SU-DHL-6 (cell line): ENCODE data around the gene EDEM3.
"Not testable (repeated sequence)": the region's sequence is repeated elsewhere in the genome, so short reads cannot be mapped to it uniquely, and the experiment has no call there.

Experiments used
- H2AFZ ChIP-seq: fragments of 200-600 bp; sonication (generic); 2 replicates; pipeline ENCODE4 v1.6.1; 2014; ENCODE audit warnings: low read depth, mild to moderate bottlenecking, moderate library complexity, mixed read lengths, antibody characterized with exemption, low read length; ENCODE audit not compliant: severe bottlenecking
- H3F3A ChIP-seq: fragments of 200-600 bp; shearing (Covaris generic); 2 replicates; pipeline ENCODE4 v1.6.0; 2016; ENCODE audit warnings: antibody characterized with exemption, mild to moderate bottlenecking; ENCODE audit not compliant: insufficient read depth
- H3K27ac ChIP-seq: fragments of 200-600 bp; sonication (generic); 2 replicates; pipeline ENCODE4 v1.5.1; 2016; ENCODE audit warnings: low read depth, mild to moderate bottlenecking, low read length, moderate library complexity, mixed read lengths
- H3K27me3 ChIP-seq: fragments of 200-600 bp; sonication (generic), shearing (Covaris generic); 2 replicates; pipeline ENCODE4 v1.6.0; 2014; ENCODE audit warnings: mild to moderate bottlenecking, low read length
- H3K36me3 ChIP-seq: fragments of 200-600 bp; sonication (generic); 2 replicates; pipeline ENCODE4 v1.6.1; 2014; ENCODE audit warnings: mild to moderate bottlenecking, low read length, mixed read lengths
- H3K4me2 ChIP-seq: fragments of 300-600, 200-600 bp; shearing (Covaris generic), sonication (generic); 2 replicates; pipeline ENCODE4 v1.6.0; 2014; ENCODE audit warnings: low read length, low read depth, mild to moderate bottlenecking; ENCODE audit not compliant: poor library complexity, severe bottlenecking
- H3K4me3 ChIP-seq: fragments of 200-600 bp; sonication (generic); 2 replicates; pipeline ENCODE4 v1.5.1; 2014; ENCODE audit warnings: antibody characterized with exemption, low read length, mild to moderate bottlenecking, mixed read lengths; ENCODE audit not compliant: insufficient read depth, poor library complexity, severe bottlenecking
- H3K79me2 ChIP-seq: fragments of 200-600 bp; sonication (generic); 2 replicates; pipeline ENCODE4 v1.6.1; 2014; ENCODE audit warnings: mild to moderate bottlenecking, low read length, moderate library complexity; ENCODE audit not compliant: insufficient read depth
- H3K9ac ChIP-seq: fragments of 200-600 bp; sonication (generic); 2 replicates; pipeline ENCODE4 v1.7.0; 2014; ENCODE audit warnings: mild to moderate bottlenecking, low read length
- H3K9me2 ChIP-seq: fragments of 200-600 bp; sonication (generic); replicated peaks from 2 replicates; pipeline ENCODE4 v1.6.1; 2014; ENCODE audit warnings: low read length; ENCODE audit not compliant: insufficient read depth
- H3K9me3 ChIP-seq: fragments of 200-600 bp; sonication (generic); 2 replicates; pipeline ENCODE4 v1.6.1; 2014; ENCODE audit warnings: low read length, mixed read lengths; ENCODE audit not compliant: insufficient read depth
- H4K20me1 ChIP-seq: fragments of 200-600 bp; sonication (generic); 2 replicates; pipeline ENCODE4 v1.6.1; 2014; ENCODE audit warnings: low read depth, mild to moderate bottlenecking, antibody characterized with exemption, low read length, moderate library complexity, mixed read lengths
- CTCF ChIP-seq: fragments of 200-600 bp; sonication (generic); IDR thresholded peaks from one replicate; pipeline ENCODE4 v1.5.1; 2017; ENCODE audit warnings: antibody characterized with exemption, mild to moderate bottlenecking, low read length, moderate library complexity; ENCODE audit not compliant: insufficient read depth, poor library complexity, severe bottlenecking
- EZH2phosphoT487 ChIP-seq: fragments of 200-600 bp; sonication (generic), shearing (Covaris generic); conservative IDR thresholded peaks from 2 replicates; pipeline ENCODE4 v1.6.1; 2018; ENCODE audit warnings: mild to moderate bottlenecking, antibody characterized with exemption, low read length, moderate library complexity, mixed read lengths

Gene EDEM3

DNA sequence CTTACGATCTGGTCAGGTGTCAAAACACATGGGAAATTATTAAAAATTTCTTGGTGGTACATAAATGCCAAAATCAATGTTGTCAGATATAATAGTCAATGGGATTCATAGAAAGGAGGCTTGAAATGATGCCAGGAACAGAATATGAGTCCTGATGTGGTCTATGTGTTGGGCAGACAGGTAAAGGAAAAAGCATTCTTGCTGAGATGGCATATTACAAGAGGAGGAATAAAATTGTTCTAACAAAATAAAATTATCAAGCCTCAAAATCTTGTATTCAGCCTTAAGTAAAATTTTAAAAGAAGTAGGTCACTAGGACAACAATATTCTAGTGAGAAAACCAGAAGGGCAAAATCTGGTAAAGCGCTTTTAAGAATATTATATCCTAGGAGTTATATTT, 30.9 kb upstream of the EDEM3 start:
- H3K79me2 ChIP-seq = no peaks in the 10 kb centered on the region
- H3K9me3 ChIP-seq = 0 out of 2 replicates have a peak, but pooled peaks cover 7% of the 10 kb centered on the region
- H3K9ac ChIP-seq = no peak overlapping the region
- no peaks in the 10 kb centered on the region for H3K27me3 ChIP-seq
- H3K36me3 ChIP-seq = no peaks in the 10 kb centered on the region
- H2AFZ ChIP-seq = no peak overlapping the region
- no peak for TF ChIP-seq CTCF
- no peak for TF ChIP-seq EZH2phosphoT487
- H3K9me2 ChIP-seq = no peaks in the 10 kb centered on the region
- no peak overlapping the region for H3K27ac ChIP-seq
- no peaks in the 10 kb centered on the region for H3F3A ChIP-seq
- no peaks in the 10 kb centered on the region for H4K20me1 ChIP-seq
- H3K4me2 ChIP-seq = no peak overlapping the region
- H3K4me3 ChIP-seq = no peak overlapping the region

DNA sequence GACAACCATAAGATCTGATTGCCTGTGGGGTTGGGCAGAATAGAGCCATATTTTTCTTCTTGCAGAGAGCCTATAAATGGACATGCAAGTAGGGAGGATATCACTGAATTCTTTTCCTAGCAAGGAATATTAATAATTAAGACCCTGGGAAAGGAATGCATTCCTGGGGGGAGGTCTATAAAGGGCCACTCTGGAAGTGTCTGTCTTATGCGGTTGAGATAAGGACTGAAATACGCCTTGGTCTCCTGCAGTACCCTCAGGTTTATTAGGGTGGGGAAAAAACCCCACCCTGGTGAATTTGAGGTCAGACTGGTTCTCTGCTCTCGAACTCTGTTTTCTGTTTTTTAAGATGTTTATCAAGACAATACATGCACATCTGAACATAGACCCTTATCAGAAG, 29.1 kb upstream of the EDEM3 start:
- not testable (repeated sequence) for H3K79me2 ChIP-seq, H2AFZ ChIP-seq, H3K27me3 ChIP-seq, H3K9ac ChIP-seq, H3K9me3 ChIP-seq, H3F3A ChIP-seq, H3K9me2 ChIP-seq, H3K4me3 ChIP-seq, H3K36me3 ChIP-seq, H3K4me2 ChIP-seq, H3K27ac ChIP-seq, H4K20me1 ChIP-seq

- Histone ChIP-seq H4K20me1 (no peaks in the 10 kb centered on the region), H3K4me3 (no peak overlapping the region), H3K9ac (no peak overlapping the region), H2AFZ (no peak overlapping the region), H3K79me2 (no peaks in the 10 kb centered on the region), H3K27ac (no peak overlapping the region), H3K9me2 (no peaks in the 10 kb centered on the region), H3K36me3 (no peaks in the 10 kb centered on the region), H3K9me3 (0 out of 2 replicates have a peak, but pooled peaks cover 7% of the 10 kb centered on the region), H3K27me3 (no peaks in the 10 kb centered on the region), H3K4me2 (no peak overlapping the region), H3F3A (no peaks in the 10 kb centered on the region)
- TF ChIP-seq CTCF (no peak), EZH2phosphoT487 (no peak)
Observed at GRCh38 chr1:184781941-184782340, 27.3 kb upstream of the EDEM3 start.

GRCh38 chr1:184775885-184776284, 21.2 kb upstream of the EDEM3 start:
- H3K27ac ChIP-seq = no peak overlapping the region
- H3K4me3 ChIP-seq = no peak overlapping the region
- no peak overlapping the region for H3K4me2 ChIP-seq
- H3K27me3 ChIP-seq = no peaks in the 10 kb centered on the region
- no peak overlapping the region for H2AFZ ChIP-seq
- no peaks in the 10 kb centered on the region for H3K9me2 ChIP-seq
- H3K9me3 ChIP-seq = no peaks in the 10 kb centered on the region
- TF ChIP-seq EZH2phosphoT487 (no peak), CTCF (no peak)
- no peaks in the 10 kb centered on the region for H3K79me2 ChIP-seq
- no peaks in the 10 kb centered on the region for H3F3A ChIP-seq
- no peaks in the 10 kb centered on the region for H4K20me1 ChIP-seq
- H3K9ac ChIP-seq = no peak overlapping the region
- H3K36me3 ChIP-seq = no peaks in the 10 kb centered on the region
